Transverse colon (tissue), 4 donors: ENCODE data around the gene ZBTB46. TPM values are rescaled to one million over a fixed set of nuclear protein-coding genes. Genes with fewer than 3 reads are reported as not detected.

Experiments used
- DNase-seq: peaks from one replicate; pipeline ENCODE4 v3.0.0-alpha.2; 2019
- H3K27ac ChIP-seq, 4 donors: fragments of 200-600 bp; sonication (generic); 2 replicates each; pipeline ENCODE4 v1.5.1; 2016 to 2018; ENCODE audit warnings: inconsistent platforms in 4 of 4
- H3K27me3 ChIP-seq: fragments of 200-600 bp; sonication (generic); 2 replicates; pipeline ENCODE4 v1.5.1; 2017; ENCODE audit warnings: inconsistent platforms
- H3K36me3 ChIP-seq, 4 donors: fragments of 200-600 bp; sonication (generic); 2 replicates each; pipeline ENCODE4 v1.5.1; 2017 to 2019; ENCODE audit warnings: inconsistent platforms in 4 of 4
- H3K4me1 ChIP-seq, 4 donors: fragments of 200-600 bp; sonication (generic); 2 replicates each; pipeline ENCODE4 v1.5.1; 2017 to 2020; ENCODE audit warnings: inconsistent platforms in 4 of 4
- H3K4me3 ChIP-seq, 4 donors: fragments of 200-600 bp; sonication (generic); 1 replicate in 1 of 4; 2 replicates in 3 of 4; pipeline versions ENCODE4 v1.5.1 to v1.6.1; 2017 to 2019; ENCODE audit warnings: inconsistent platforms in 4 of 4
- H3K9me3 ChIP-seq, 2 donors: fragments of 200-600 bp; sonication (generic); 2 replicates each; pipeline ENCODE4 v1.5.1; 2017 to 2019; ENCODE audit warnings: inconsistent platforms in 2 of 2
- CTCF ChIP-seq, 5 experiments: fragments of 200-600 bp in 3 of 5; fragments of 450-650 bp in 2 of 5; sonication (generic) in 3 of 5; IDR thresholded peaks; 1 replicate in 2 of 5; 2 replicates in 3 of 5; pipeline ENCODE4 v1.5.1; 2016 to 2017; ENCODE audit warnings: antibody characterized with exemption in 5 of 5, inconsistent platforms in 3 of 5, mild to moderate bottlenecking in 2 of 5, moderate library complexity in 1 of 5
- EP300 ChIP-seq: sonication (generic); formaldehyde crosslinking; IDR thresholded peaks from one replicate; pipeline ENCODE4 v1.6.1; 2017; ENCODE audit warnings: antibody characterized with exemption, low read depth
- POLR2A ChIP-seq: fragments of 450-650 bp; IDR thresholded peaks from one replicate; pipeline ENCODE4 v1.6.1; 2016; ENCODE audit warnings: antibody characterized with exemption, mild to moderate bottlenecking, moderate library complexity
- POLR2AphosphoS5 ChIP-seq, 3 donors: sonication (generic); formaldehyde crosslinking; IDR thresholded peaks; one replicate each; pipeline ENCODE4 v1.6.1; 2016; ENCODE audit warnings: antibody characterized with exemption in 3 of 3
- WGBS, 2 donors: methylation state at CpG; one replicate each; pipeline ENCODE4 v1.1.5; 2018; ENCODE audit warnings: low coverage in 1 of 2; 5-methylcytosine and 5-hydroxymethylcytosine counted together
- in situ Hi-C, 4 donors: fragments of 200-750 bp; cut with MboI; loops; one replicate each; pipeline versions ENCODE4 v1.15.0 to v1.15.1; 2017; ENCODE audit warnings: low sequenced_read_pairs in 3 of 4, low pct_ligation_motif_present in 1 of 4, low pct_unique_long_range_greater_than_20kb in 1 of 4
- intact Hi-C: fragments of 100-400 bp; cut with DNase I; formaldehyde crosslinking; loops from one replicate; pipeline ENCODE4 v1.15.1; 2023; ENCODE audit warnings: low total_unique reads
- total RNA-seq, 4 donors: library from RNA; depleted of rRNA; stranded (reverse); fragments of >200 nt; gene quantifications; one replicate each; pipeline ENCODE4 v1.1.0, GENCODE V29; 2016

The ZBTB46 gene
- total RNA-seq, 4 donors from 2014 or later: 2.3 to 6.0 (median 5.3) TPM

- peaks cover 11 to 19% (median 15%) of the 10 kb centered on the region in 4 donors for H3K4me1 ChIP-seq
- H3K27ac ChIP-seq: no peak overlapping the region
- H3K4me3 ChIP-seq: no peak overlapping the region
- in situ Hi-C loops (no loop called here), intact Hi-C loops (no loop called here)
- 64 to 68% methylated on average over 4 of the region's 4 CpGs for WGBS, 2 donors
- no peaks in the 10 kb centered on the region for H3K36me3 ChIP-seq
- no peaks in the 10 kb centered on the region for H3K27me3 ChIP-seq
- H3K9me3 ChIP-seq: no peaks in the 10 kb centered on the region
- no peak for TF ChIP-seq CTCF (IDR thresholded peaks at IDR 0.05)
- no peak for TF ChIP-seq EP300
- no peak for TF ChIP-seq POLR2A
- TF ChIP-seq POLR2AphosphoS5 (IDR thresholded peaks at IDR 0.05): no peak
- no peak for DNase-seq
Measured at GRCh38 chr20:63744158-63744557, 86.9 kb downstream of the ZBTB46 start.

- Histone ChIP-seq H3K4me1 (peaks cover 18 to 26% (median 23%) of the 10 kb centered on the region in 4 donors), H3K9me3 (no peaks in the 10 kb centered on the region), H3K27me3 (no peaks in the 10 kb centered on the region), H3K4me3 (no peak overlapping the region), H3K27ac (no peak overlapping the region), H3K36me3 (no peaks in the 10 kb centered on the region)
- 90 to 92% methylated on average over 5 to 31 of the region's 31 CpGs for WGBS, 2 donors
- TF ChIP-seq EP300 (no peak), CTCF (IDR thresholded peaks at IDR 0.05) (no peak), POLR2A (no peak), POLR2AphosphoS5 (IDR thresholded peaks at IDR 0.05) (no peak)
- DNase-seq: no peak
- intact Hi-C loops: no loop called here
- in situ Hi-C loops: no loop called here
Measured at GRCh38 chr20:63743210-63743970, 87.7 kb downstream of the ZBTB46 start.

GRCh38 chr20:63742381-63743024, 88.6 kb downstream of the ZBTB46 start:
- Histone ChIP-seq H3K27ac (no peak overlapping the region), H3K27me3 (no peaks in the 10 kb centered on the region), H3K4me3 (no peak overlapping the region), H3K9me3 (no peaks in the 10 kb centered on the region), H3K36me3 (no peaks in the 10 kb centered on the region), H3K4me1 (peaks cover 27 to 35% (median 32%) of the 10 kb centered on the region in 4 donors)
- WGBS, 2 donors: 85% methylated on average over 24 of the region's 37 CpGs; no CpG with 5 or more reads in 1 of the 2 donors
- TF ChIP-seq POLR2AphosphoS5 (IDR thresholded peaks at IDR 0.05): no peak
- TF ChIP-seq POLR2A: no peak
- no peak for TF ChIP-seq CTCF (IDR thresholded peaks at IDR 0.05)
- TF ChIP-seq EP300: no peak
- in situ Hi-C loops (no loop called here), intact Hi-C loops (no loop called here)
- DNase-seq: no peak

- in situ Hi-C loops: no loop called here
- 81% methylated on average over 26 of the region's 30 CpGs; no CpG with 5 or more reads in 1 of the 2 donors for WGBS, 2 donors
- no peak for DNase-seq
- Histone ChIP-seq H3K4me1 (peaks cover 33 to 42% (median 38%) of the 10 kb centered on the region in 4 donors), H3K36me3 (no peaks in the 10 kb centered on the region), H3K27me3 (no peaks in the 10 kb centered on the region), H3K4me3 (no peak overlapping the region), H3K9me3 (no peaks in the 10 kb centered on the region), H3K27ac (peak overlapping the region; percentile 89 to 98 (median 91))
- TF ChIP-seq POLR2AphosphoS5 (IDR thresholded peaks at IDR 0.05): no peak
- TF ChIP-seq EP300: no peak
- TF ChIP-seq POLR2A: no peak
- no peak for TF ChIP-seq CTCF (IDR thresholded peaks at IDR 0.05)
- intact Hi-C loops: no loop called here
Measured at GRCh38 chr20:63741676-63742380, 89.2 kb downstream of the ZBTB46 start.
